Liver (tissue), 3 donors: ENCODE data around the gene KIFC1.

ENCODE experiments used
- JUND ChIP-seq, 2 donors: IDR thresholded peaks; 2 replicates each; pipeline ENCODE4 v1.6.1; 2016; ENCODE audit warnings: antibody characterized with exemption in 2 of 2
- SP1 ChIP-seq: IDR thresholded peaks from 2 replicates; pipeline ENCODE4 v1.6.1; 2018; ENCODE audit warnings: antibody characterized with exemption, mild to moderate bottlenecking
- TAF1 ChIP-seq: conservative IDR thresholded peaks from 2 replicates; pipeline ENCODE4 v1.6.1; 2016; ENCODE audit warnings: antibody characterized with exemption, mild to moderate bottlenecking
- TF ChIP-seq, protein P1 (sequence below): fragments of 150-350 bp; IDR thresholded peaks from 2 replicates; pipeline ENCODE4 v1.5.1; 2017; ENCODE audit warnings: improper control_type of control experiment, low read depth, low read length; ENCODE audit not compliant: missing input control
- TF ChIP-seq, protein P2 (sequence below): IDR thresholded peaks from 2 replicates; pipeline ENCODE4 v1.6.1; 2016; ENCODE audit warnings: antibody characterized with exemption
- donor health status: healthy.
- donor health status: healthy.

GRCh38 chr6:33443025-33443424, 51.4 kb downstream of the KIFC1 start:
- TF ChIP-seq, protein P1, sequence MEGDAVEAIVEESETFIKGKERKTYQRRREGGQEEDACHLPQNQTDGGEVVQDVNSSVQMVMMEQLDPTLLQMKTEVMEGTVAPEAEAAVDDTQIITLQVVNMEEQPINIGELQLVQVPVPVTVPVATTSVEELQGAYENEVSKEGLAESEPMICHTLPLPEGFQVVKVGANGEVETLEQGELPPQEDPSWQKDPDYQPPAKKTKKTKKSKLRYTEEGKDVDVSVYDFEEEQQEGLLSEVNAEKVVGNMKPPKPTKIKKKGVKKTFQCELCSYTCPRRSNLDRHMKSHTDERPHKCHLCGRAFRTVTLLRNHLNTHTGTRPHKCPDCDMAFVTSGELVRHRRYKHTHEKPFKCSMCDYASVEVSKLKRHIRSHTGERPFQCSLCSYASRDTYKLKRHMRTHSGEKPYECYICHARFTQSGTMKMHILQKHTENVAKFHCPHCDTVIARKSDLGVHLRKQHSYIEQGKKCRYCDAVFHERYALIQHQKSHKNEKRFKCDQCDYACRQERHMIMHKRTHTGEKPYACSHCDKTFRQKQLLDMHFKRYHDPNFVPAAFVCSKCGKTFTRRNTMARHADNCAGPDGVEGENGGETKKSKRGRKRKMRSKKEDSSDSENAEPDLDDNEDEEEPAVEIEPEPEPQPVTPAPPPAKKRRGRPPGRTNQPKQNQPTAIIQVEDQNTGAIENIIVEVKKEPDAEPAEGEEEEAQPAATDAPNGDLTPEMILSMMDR = no peak
- TF ChIP-seq SP1 (no peak), TAF1 (no peak), JUND (IDR thresholded peaks at IDR 0.05) (no peak)
- TF ChIP-seq, protein P2, sequence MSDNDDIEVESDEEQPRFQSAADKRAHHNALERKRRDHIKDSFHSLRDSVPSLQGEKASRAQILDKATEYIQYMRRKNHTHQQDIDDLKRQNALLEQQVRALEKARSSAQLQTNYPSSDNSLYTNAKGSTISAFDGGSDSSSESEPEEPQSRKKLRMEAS = no peak
